Keratinocyte (primary cell): Measurements from ENCODE around the gene COL6A5. TPM values are rescaled to one million over a fixed set of nuclear protein-coding genes. Genes with fewer than 3 reads are reported as not detected.

Experiments
- DNase-seq: peaks from one replicate; pipeline ENCODE4 v3.0.0-alpha.2; 2011; ENCODE audit warnings: low read depth, missing footprints, low spot score
- FAIRE-seq: peaks from 2 replicates; lab custom pipeline; 2011; peaks lifted over from hg19 to GRCh38; lab: Jason Lieb, UNC
- H2AFZ ChIP-seq: 2 replicates; pipeline ENCODE4 v1.6.0; 2012; ENCODE audit warnings: low read length, control low read depth, inconsistent platforms; ENCODE audit not compliant: control insufficient read depth
- H3K27ac ChIP-seq: 2 replicates; pipeline ENCODE4 v1.5.1; 2011; ENCODE audit warnings: low read length; ENCODE audit not compliant: control insufficient read depth, insufficient read depth
- H3K27me3 ChIP-seq: 3 replicates; pipeline ENCODE4 v1.6.0; 2011; ENCODE audit warnings: low read length; ENCODE audit not compliant: control insufficient read depth, insufficient read depth; ENCODE audit errors: extremely low read depth
- H3K36me3 ChIP-seq, 2 experiments: 2 replicates in 1 of 2; 3 replicates in 1 of 2; pipeline ENCODE4 v1.5.1; 2011; ENCODE audit warnings: low read length in 2 of 2, mild to moderate bottlenecking in 1 of 2; ENCODE audit not compliant: control insufficient read depth in 2 of 2, insufficient read depth in 2 of 2; ENCODE audit errors: extremely low read depth in 1 of 2
- H3K4me1 ChIP-seq: 3 replicates; pipeline ENCODE4 v1.5.1; 2011; ENCODE audit warnings: low read length; ENCODE audit not compliant: control insufficient read depth, insufficient read depth; ENCODE audit errors: extremely low read depth
- H3K4me2 ChIP-seq: 3 replicates; pipeline ENCODE4 v1.6.0; 2011; ENCODE audit warnings: low read depth, low read length; ENCODE audit not compliant: control insufficient read depth, insufficient read depth; ENCODE audit errors: extremely low read depth
- H3K4me3 ChIP-seq, 3 experiments: fragments of 200-600 bp in 1 of 3; sonication (generic) in 1 of 3; 2 replicates in 2 of 3; 3 replicates in 1 of 3; pipeline ENCODE4 v1.5.1; 2011 to 2016; ENCODE audit warnings: low read length in 3 of 3, mild to moderate bottlenecking in 3 of 3, control low read depth in 2 of 3, inconsistent platforms in 1 of 3, low read depth in 1 of 3, mixed read lengths in 1 of 3, mixed run types in 1 of 3, moderate library complexity in 1 of 3; ENCODE audit not compliant: control insufficient read depth in 2 of 3, insufficient read depth in 2 of 3; ENCODE audit errors: extremely low read depth in 1 of 3
- H3K79me2 ChIP-seq: 2 replicates; pipeline ENCODE4 v1.6.0; 2012; ENCODE audit warnings: low read length; ENCODE audit not compliant: control insufficient read depth, insufficient read depth
- H3K9ac ChIP-seq: 3 replicates; pipeline ENCODE4 v1.6.0; 2011; ENCODE audit warnings: low read length; ENCODE audit not compliant: control insufficient read depth, insufficient read depth; ENCODE audit errors: extremely low read depth
- H3K9me1 ChIP-seq: 3 replicates; pipeline ENCODE4 v1.6.0; 2011; ENCODE audit warnings: low read length; ENCODE audit not compliant: control insufficient read depth, insufficient read depth; ENCODE audit errors: extremely low read depth
- H3K9me3 ChIP-seq: 2 replicates; pipeline ENCODE4 v1.5.1; 2012; ENCODE audit warnings: low read depth, low read length; ENCODE audit not compliant: control insufficient read depth
- H4K20me1 ChIP-seq: 3 replicates; pipeline ENCODE4 v1.6.0; 2011; ENCODE audit warnings: low read length; ENCODE audit not compliant: control insufficient read depth, insufficient read depth; ENCODE audit errors: extremely low read depth
- EZH2 ChIP-seq: IDR thresholded peaks from one replicate; pipeline ENCODE4 v1.6.1; 2012; ENCODE audit warnings: inconsistent platforms, mild to moderate bottlenecking, low read length, moderate library complexity
- dilution Hi-C: fragments of 300-500 bp; cut with MboI; formaldehyde crosslinking; loops from one replicate; pipeline ENCODE4 v1.7.0; 2020; ENCODE audit warnings: low sequenced_read_pairs; ENCODE audit not compliant: extremely low pct_ligation_motif_present
- polyA plus RNA-seq, 5 experiments: library from polyadenylated mRNA; depleted of rRNA in 3 of 5; stranded (reverse) in 3 of 5; stranded (forward) in 1 of 5; unstranded in 1 of 5; fragments of >200 nt; gene quantifications; 1 replicate in 1 of 5; 2 replicates in 3 of 5; 3 replicates in 1 of 5; pipeline versions ENCODE4 v1.2.1 to v1.2.3, GENCODE V29; 2011 to 2012; ENCODE audit warnings: missing spikeins in 2 of 5, low read depth in 1 of 5, low replicate concordance in 1 of 5
- TF ChIP-seq, protein P1 (sequence below), 3 experiments: IDR thresholded peaks in 1 of 3; conservative IDR thresholded peaks in 1 of 3; optimal IDR thresholded peaks in 1 of 3; 2 replicates in 2 of 3; 3 replicates in 1 of 3; pipeline versions ENCODE3 to v1.5.1; 2011; ENCODE audit warnings: low read length in 3 of 3, mild to moderate bottlenecking in 3 of 3, moderate library complexity in 2 of 3, control low read depth in 1 of 3, inconsistent platforms in 1 of 3; ENCODE audit not compliant: insufficient read depth in 2 of 3; ENCODE audit errors: extremely low read depth in 1 of 3

The COL6A5 gene
- polyA plus RNA-seq, 1 donor (not counting 4 experiments of a cell fraction or from before 2014, with no cell fraction given) = not detected

DNA sequence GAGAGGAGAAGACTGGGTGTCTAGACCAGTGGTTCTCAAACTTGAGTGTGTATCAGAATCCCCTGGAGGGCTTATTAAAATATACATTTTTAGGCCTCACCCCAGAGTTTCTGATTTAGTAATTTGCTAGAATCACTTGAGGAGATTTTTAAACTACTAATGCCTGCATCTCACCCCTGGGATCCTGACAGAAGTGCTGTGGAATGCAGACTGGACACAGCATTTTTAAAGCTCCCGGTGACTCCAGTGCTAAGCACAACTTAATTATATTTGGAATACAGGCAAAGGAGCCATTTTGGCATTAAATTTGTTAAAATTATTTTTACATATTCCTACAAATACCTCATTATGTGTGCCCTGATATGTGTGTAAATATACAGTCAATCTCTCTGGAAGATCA is 144.8 kb downstream of the COL6A5 start:
- Histone ChIP-seq H2AFZ (no peak overlapping the region), H3K79me2 (no peaks in the 10 kb centered on the region), H3K27ac (no peak overlapping the region), H3K36me3 (no peaks in the 10 kb centered on the region), H3K9ac (no peak overlapping the region), H3K27me3 (no peaks in the 10 kb centered on the region), H4K20me1 (no peaks in the 10 kb centered on the region), H3K9me3 (no peaks in the 10 kb centered on the region), H3K4me1 (no peaks in the 10 kb centered on the region), H3K4me3 (no peak overlapping the region), H3K4me2 (no peak overlapping the region), H3K9me1 (no peaks in the 10 kb centered on the region)
- FAIRE-seq (no peak), DNase-seq (no peak)
- dilution Hi-C loops = no loop called here
- TF ChIP-seq, protein P1, sequence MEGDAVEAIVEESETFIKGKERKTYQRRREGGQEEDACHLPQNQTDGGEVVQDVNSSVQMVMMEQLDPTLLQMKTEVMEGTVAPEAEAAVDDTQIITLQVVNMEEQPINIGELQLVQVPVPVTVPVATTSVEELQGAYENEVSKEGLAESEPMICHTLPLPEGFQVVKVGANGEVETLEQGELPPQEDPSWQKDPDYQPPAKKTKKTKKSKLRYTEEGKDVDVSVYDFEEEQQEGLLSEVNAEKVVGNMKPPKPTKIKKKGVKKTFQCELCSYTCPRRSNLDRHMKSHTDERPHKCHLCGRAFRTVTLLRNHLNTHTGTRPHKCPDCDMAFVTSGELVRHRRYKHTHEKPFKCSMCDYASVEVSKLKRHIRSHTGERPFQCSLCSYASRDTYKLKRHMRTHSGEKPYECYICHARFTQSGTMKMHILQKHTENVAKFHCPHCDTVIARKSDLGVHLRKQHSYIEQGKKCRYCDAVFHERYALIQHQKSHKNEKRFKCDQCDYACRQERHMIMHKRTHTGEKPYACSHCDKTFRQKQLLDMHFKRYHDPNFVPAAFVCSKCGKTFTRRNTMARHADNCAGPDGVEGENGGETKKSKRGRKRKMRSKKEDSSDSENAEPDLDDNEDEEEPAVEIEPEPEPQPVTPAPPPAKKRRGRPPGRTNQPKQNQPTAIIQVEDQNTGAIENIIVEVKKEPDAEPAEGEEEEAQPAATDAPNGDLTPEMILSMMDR (optimal IDR thresholded peaks at IDR 0.05 in 1 of 3, IDR thresholded peaks at IDR 0.05 in 1 of 3, conservative IDR thresholded peaks at IDR 0.05 in 1 of 3; ENCODE audit: extremely low read depth in 1 of 3, insufficient read depth in 2 of 3, low read length in 3 of 3) = no peak
- no peak for TF ChIP-seq EZH2

DNA sequence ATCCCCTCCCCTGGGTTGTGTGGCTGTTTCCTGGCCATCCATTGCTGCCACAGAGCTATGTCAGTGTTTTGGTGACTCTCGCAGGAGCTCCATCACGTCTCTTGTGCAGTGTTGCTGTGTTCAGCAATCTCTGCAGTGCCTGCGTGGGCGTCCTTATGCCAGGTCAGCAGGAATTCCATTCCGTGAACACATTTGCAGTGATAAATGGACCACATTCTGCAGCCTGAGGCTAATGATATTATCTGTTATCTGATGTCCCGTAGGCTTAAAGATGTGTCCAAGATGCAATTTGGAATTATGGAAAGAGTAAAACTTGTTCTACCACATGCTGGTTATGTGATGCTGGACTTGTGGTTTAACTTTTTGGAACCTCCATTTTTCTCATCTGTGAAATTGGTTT is 146.0 kb downstream of the COL6A5 start:
- H3K4me1 ChIP-seq = no peaks in the 10 kb centered on the region
- no peak for DNase-seq
- no peaks in the 10 kb centered on the region for H3K36me3 ChIP-seq
- no peaks in the 10 kb centered on the region for H3K27me3 ChIP-seq
- no peak for FAIRE-seq
- H3K4me3 ChIP-seq = no peak overlapping the region
- H3K79me2 ChIP-seq = no peaks in the 10 kb centered on the region
- H2AFZ ChIP-seq = no peak overlapping the region
- no peak overlapping the region for H3K4me2 ChIP-seq
- no peak overlapping the region for H3K9ac ChIP-seq
- H4K20me1 ChIP-seq = no peaks in the 10 kb centered on the region
- H3K9me3 ChIP-seq = no peaks in the 10 kb centered on the region
- dilution Hi-C loops = no loop called here
- no peaks in the 10 kb centered on the region for H3K9me1 ChIP-seq
- TF ChIP-seq, protein P1 (optimal IDR thresholded peaks at IDR 0.05 in 1 of 3, IDR thresholded peaks at IDR 0.05 in 1 of 3, conservative IDR thresholded peaks at IDR 0.05 in 1 of 3; ENCODE audit: extremely low read depth in 1 of 3, insufficient read depth in 2 of 3, low read length in 3 of 3) = no peak
- TF ChIP-seq EZH2 = no peak
- no peak overlapping the region for H3K27ac ChIP-seq
